ENCODE measurements around the gene LHFPL4.

LHFPL4 gene

DNA sequence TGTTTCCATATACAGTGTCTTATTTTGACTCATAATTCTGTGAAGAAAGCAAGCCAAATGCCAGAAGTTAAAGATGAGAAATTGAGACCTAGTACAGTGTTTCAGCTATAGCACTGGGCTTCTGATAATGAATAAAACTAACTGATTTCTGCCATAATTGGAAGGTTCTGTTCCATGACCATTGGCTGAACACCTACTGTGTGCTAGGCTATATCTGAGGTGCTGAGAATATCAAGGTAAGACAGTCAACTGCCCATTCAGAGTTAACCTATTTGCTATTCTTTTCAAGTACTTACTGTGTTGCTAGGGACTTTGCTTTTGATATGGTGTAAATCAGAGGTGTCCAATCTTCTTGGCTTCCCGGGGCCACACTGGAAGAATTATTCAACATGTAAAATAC lies 73.4 kb downstream of the LHFPL4 start (continued):
- TF ChIP-seq RARB (CRISPR knock-in tag; IDR thresholded peaks at IDR 0.05): no peak

- ATAC-seq: no peak
- TF ChIP-seq ESRRG (CRISPR knock-in tag; IDR thresholded peaks at IDR 0.05) (no peak), PPARA (CRISPR knock-in tag; IDR thresholded peaks at IDR 0.05; ENCODE audit: borderline replicate concordance) (no peak)
These were observed 76.7 kb downstream of the LHFPL4 start for GRCh38 chr3:9476935-9477334.

DNA sequence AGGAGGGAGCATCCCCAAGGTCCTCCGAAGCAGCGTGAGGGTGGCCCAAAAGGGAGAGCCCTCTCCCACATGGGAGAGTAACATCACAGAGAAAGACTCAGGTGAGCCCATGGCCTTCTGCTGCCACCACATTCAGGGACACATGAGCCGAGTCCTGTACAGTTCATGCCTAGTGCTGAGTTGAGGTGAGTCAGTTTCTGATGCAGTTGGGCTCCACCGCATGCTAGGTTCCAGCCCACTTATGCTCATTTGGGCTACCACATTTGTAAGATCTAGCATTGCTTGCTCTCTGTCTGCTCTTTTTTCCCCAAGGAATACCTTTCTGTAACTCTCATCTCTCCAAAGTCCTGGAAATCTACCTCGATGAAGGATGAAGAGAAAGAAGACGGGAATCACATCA lies 79.1 kb downstream of the LHFPL4 start:
- TF ChIP-seq ZNF8 (CRISPR knock-in tag; IDR thresholded peaks at IDR 0.05): no peak
- TF ChIP-seq OSR1 (CRISPR knock-in tag; IDR thresholded peaks at IDR 0.05): no peak
- TF ChIP-seq ESRRG (CRISPR knock-in tag; IDR thresholded peaks at IDR 0.05): no peak
- no peak for TF ChIP-seq CSDC2 (CRISPR knock-in tag; IDR thresholded peaks at IDR 0.05)
- TF ChIP-seq TOX (CRISPR knock-in tag; IDR thresholded peaks at IDR 0.05; ENCODE audit: borderline replicate concordance): no peak
- no peak for TF ChIP-seq RARB (CRISPR knock-in tag; IDR thresholded peaks at IDR 0.05)
- no peak for ATAC-seq

DNA sequence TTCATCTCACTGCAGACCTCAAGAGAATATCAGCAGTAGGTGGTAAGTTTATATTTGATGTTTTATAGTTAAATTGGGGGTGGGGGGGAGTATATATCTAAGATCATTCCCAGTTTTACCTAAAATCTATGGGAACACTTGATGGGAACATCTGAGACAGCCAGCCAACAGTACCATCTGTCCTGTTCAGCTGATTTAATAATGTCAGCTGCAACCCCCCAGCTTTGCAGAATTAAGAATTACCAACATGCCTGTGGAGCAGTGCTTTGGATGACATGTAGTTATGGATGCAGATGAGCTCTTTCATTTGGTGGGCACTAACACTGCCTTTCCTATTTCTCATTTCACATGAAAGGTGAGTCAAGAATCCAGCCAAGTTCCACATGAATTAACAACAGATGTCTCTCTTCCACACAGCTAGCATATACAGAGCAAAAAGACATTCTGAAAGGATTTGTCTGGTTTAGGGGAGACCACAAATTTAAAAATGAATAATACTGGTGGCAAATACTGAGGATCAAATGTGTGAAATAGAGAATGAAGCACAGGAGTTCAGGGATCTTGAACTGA lies 80.0 kb downstream of the LHFPL4 start:
- no peak for ATAC-seq
- TF ChIP-seq ZNF8 (CRISPR knock-in tag; IDR thresholded peaks at IDR 0.05): no peak

GRCh38 chr3:9469986-9470385 lies 83.6 kb downstream of the LHFPL4 start:
- no peak for ATAC-seq
- TF ChIP-seq OSR1 (CRISPR knock-in tag; IDR thresholded peaks at IDR 0.05): no peak
- TF ChIP-seq ISL1 (CRISPR knock-in tag; IDR thresholded peaks at IDR 0.05): no peak
- TF ChIP-seq, protein P1, sequence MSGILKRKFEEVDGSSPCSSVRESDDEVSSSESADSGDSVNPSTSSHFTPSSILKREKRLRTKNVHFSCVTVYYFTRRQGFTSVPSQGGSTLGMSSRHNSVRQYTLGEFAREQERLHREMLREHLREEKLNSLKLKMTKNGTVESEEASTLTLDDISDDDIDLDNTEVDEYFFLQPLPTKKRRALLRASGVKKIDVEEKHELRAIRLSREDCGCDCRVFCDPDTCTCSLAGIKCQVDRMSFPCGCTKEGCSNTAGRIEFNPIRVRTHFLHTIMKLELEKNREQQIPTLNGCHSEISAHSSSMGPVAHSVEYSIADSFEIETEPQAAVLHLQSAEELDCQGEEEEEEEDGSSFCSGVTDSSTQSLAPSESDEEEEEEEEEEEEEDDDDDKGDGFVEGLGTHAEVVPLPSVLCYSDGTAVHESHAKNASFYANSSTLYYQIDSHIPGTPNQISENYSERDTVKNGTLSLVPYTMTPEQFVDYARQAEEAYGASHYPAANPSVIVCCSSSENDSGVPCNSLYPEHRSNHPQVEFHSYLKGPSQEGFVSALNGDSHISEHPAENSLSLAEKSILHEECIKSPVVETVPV (CRISPR knock-in tag; IDR thresholded peaks at IDR 0.05): no peak
- no peak for TF ChIP-seq ZFP30 (CRISPR knock-in tag; IDR thresholded peaks at IDR 0.05)
- TF ChIP-seq TCF4 (CRISPR knock-in tag; IDR thresholded peaks at IDR 0.05; ENCODE audit: borderline replicate concordance): no peak
- no peak for TF ChIP-seq ZC3H10 (CRISPR knock-in tag; IDR thresholded peaks at IDR 0.05)
- TF ChIP-seq ESRRG (CRISPR knock-in tag; IDR thresholded peaks at IDR 0.05): no peak
- TF ChIP-seq, protein P2, sequence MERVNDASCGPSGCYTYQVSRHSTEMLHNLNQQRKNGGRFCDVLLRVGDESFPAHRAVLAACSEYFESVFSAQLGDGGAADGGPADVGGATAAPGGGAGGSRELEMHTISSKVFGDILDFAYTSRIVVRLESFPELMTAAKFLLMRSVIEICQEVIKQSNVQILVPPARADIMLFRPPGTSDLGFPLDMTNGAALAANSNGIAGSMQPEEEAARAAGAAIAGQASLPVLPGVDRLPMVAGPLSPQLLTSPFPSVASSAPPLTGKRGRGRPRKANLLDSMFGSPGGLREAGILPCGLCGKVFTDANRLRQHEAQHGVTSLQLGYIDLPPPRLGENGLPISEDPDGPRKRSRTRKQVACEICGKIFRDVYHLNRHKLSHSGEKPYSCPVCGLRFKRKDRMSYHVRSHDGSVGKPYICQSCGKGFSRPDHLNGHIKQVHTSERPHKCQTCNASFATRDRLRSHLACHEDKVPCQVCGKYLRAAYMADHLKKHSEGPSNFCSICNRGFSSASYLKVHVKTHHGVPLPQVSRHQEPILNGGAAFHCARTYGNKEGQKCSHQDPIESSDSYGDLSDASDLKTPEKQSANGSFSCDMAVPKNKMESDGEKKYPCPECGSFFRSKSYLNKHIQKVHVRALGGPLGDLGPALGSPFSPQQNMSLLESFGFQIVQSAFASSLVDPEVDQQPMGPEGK (CRISPR knock-in tag; IDR thresholded peaks at IDR 0.05; ENCODE audit: borderline replicate concordance): no peak
- TF ChIP-seq TOX (CRISPR knock-in tag; IDR thresholded peaks at IDR 0.05; ENCODE audit: borderline replicate concordance): no peak
- TF ChIP-seq ZNF8 (CRISPR knock-in tag; IDR thresholded peaks at IDR 0.05): no peak
- TF ChIP-seq ZFP3 (CRISPR knock-in tag; IDR thresholded peaks at IDR 0.05): no peak
- TF ChIP-seq PPARA (CRISPR knock-in tag; IDR thresholded peaks at IDR 0.05; ENCODE audit: borderline replicate concordance): no peak
- TF ChIP-seq GLIS3 (CRISPR knock-in tag; IDR thresholded peaks at IDR 0.05): no peak
- no peak for TF ChIP-seq CSDC2 (CRISPR knock-in tag; IDR thresholded peaks at IDR 0.05)
- TF ChIP-seq ZNF70 (CRISPR knock-in tag; IDR thresholded peaks at IDR 0.05): no peak
- no peak for TF ChIP-seq SNAI2 (CRISPR knock-in tag; IDR thresholded peaks at IDR 0.05)
- TF ChIP-seq, protein P3, sequence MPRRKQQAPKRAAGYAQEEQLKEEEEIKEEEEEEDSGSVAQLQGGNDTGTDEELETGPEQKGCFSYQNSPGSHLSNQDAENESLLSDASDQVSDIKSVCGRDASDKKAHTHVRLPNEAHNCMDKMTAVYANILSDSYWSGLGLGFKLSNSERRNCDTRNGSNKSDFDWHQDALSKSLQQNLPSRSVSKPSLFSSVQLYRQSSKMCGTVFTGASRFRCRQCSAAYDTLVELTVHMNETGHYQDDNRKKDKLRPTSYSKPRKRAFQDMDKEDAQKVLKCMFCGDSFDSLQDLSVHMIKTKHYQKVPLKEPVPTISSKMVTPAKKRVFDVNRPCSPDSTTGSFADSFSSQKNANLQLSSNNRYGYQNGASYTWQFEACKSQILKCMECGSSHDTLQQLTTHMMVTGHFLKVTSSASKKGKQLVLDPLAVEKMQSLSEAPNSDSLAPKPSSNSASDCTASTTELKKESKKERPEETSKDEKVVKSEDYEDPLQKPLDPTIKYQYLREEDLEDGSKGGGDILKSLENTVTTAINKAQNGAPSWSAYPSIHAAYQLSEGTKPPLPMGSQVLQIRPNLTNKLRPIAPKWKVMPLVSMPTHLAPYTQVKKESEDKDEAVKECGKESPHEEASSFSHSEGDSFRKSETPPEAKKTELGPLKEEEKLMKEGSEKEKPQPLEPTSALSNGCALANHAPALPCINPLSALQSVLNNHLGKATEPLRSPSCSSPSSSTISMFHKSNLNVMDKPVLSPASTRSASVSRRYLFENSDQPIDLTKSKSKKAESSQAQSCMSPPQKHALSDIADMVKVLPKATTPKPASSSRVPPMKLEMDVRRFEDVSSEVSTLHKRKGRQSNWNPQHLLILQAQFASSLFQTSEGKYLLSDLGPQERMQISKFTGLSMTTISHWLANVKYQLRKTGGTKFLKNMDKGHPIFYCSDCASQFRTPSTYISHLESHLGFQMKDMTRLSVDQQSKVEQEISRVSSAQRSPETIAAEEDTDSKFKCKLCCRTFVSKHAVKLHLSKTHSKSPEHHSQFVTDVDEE (CRISPR knock-in tag; IDR thresholded peaks at IDR 0.05): no peak
- no peak for TF ChIP-seq POU6F1 (CRISPR knock-in tag; IDR thresholded peaks at IDR 0.05; ENCODE audit: borderline replicate concordance, low read depth)
- no peak for TF ChIP-seq RARB (CRISPR knock-in tag; IDR thresholded peaks at IDR 0.05)
- TF ChIP-seq CREB5 (CRISPR knock-in tag; IDR thresholded peaks at IDR 0.05; ENCODE audit: low read depth): no peak

All from SK-N-SH treated with all-trans-retinoic acid at 6 μM for 48 hours (cell line).